ENCODE results near the gene SCAP. TPM values are rescaled to one million over a fixed set of nuclear protein-coding genes. Genes with fewer than 3 reads are reported as not detected.
"Not testable (repeated sequence)": the region's sequence is repeated elsewhere in the genome, so short reads cannot be mapped to it uniquely, and the experiment has no call there.

Gene SCAP
- polyA plus RNA-seq, 2 donors = 36.4 to 50.2 TPM

- 16% methylated on average over 36 of the region's 36 CpGs for WGBS, 2 donors
- Histone ChIP-seq H3K36me3 (ENCODE audit: control insufficient read depth in 2 of 2, insufficient read depth in 2 of 2, low read length in 1 of 2) (peaks cover 0 to 6% of the 10 kb centered on the region in 2 donors), H3K9me3 (ENCODE audit: control insufficient read depth in 2 of 2, insufficient read depth in 1 of 2, low read depth in 1 of 2, low read length in 1 of 2) (no peaks in the 10 kb centered on the region), H3K27me3 (ENCODE audit: control insufficient read depth in 1 of 2, insufficient read depth in 2 of 2, low read length in 2 of 2) (no peaks in the 10 kb centered on the region), H3K4me3 (ENCODE audit: low read depth in 1 of 2, low read length in 2 of 2) (peak overlapping the region; percentile 68 to 71), H3K4me1 (ENCODE audit: control insufficient read depth in 2 of 2, insufficient read depth in 2 of 2, low read length in 1 of 2) (no peaks in the 10 kb centered on the region), H3K27ac (ENCODE audit: low read depth in 2 of 2, low read length in 1 of 2) (peak overlapping the region; percentile 98 to 99)
These were observed 36.8 kb upstream of the SCAP start for GRCh38 chr3:47512416-47513124.

GRCh38 chr3:47505267-47505666 is 29.5 kb upstream of the SCAP start:
- 97 to 98% methylated on average over 6 of the region's 6 CpGs for WGBS, 2 donors
- H3K36me3 ChIP-seq (ENCODE audit: control insufficient read depth in 2 of 2, insufficient read depth in 2 of 2, low read length in 1 of 2) = peaks cover 5 to 24% of the 10 kb centered on the region in 2 donors
- H3K4me1 ChIP-seq (ENCODE audit: control insufficient read depth in 2 of 2, insufficient read depth in 2 of 2, low read length in 1 of 2); H3K9me3 ChIP-seq (ENCODE audit: control insufficient read depth in 2 of 2, insufficient read depth in 1 of 2, low read depth in 1 of 2, low read length in 1 of 2); H3K27me3 ChIP-seq (ENCODE audit: control insufficient read depth in 1 of 2, insufficient read depth in 2 of 2, low read length in 2 of 2); H3K27ac ChIP-seq (ENCODE audit: low read depth in 2 of 2, low read length in 1 of 2); H3K4me3 ChIP-seq (ENCODE audit: low read depth in 1 of 2, low read length in 2 of 2): not testable (repeated sequence)

GRCh38 chr3:47504113-47504512 is 28.4 kb upstream of the SCAP start:
- Histone ChIP-seq H3K27ac (ENCODE audit: low read depth in 2 of 2, low read length in 1 of 2) (no peak overlapping the region), H3K9me3 (ENCODE audit: control insufficient read depth in 2 of 2, insufficient read depth in 1 of 2, low read depth in 1 of 2, low read length in 1 of 2) (no peaks in the 10 kb centered on the region), H3K36me3 (ENCODE audit: control insufficient read depth in 2 of 2, insufficient read depth in 2 of 2, low read length in 1 of 2) (peaks cover 8 to 24% of the 10 kb centered on the region in 2 donors), H3K4me3 (ENCODE audit: low read depth in 1 of 2, low read length in 2 of 2) (no peak overlapping the region), H3K4me1 (ENCODE audit: control insufficient read depth in 2 of 2, insufficient read depth in 2 of 2, low read length in 1 of 2) (no peaks in the 10 kb centered on the region), H3K27me3 (ENCODE audit: control insufficient read depth in 1 of 2, insufficient read depth in 2 of 2, low read length in 2 of 2) (no peaks in the 10 kb centered on the region)
- WGBS, 2 donors = 87 to 88% methylated on average over 7 of the region's 7 CpGs

GRCh38 chr3:47503033-47503432 is 27.3 kb upstream of the SCAP start:
- Histone ChIP-seq H3K9me3 (ENCODE audit: control insufficient read depth in 2 of 2, insufficient read depth in 1 of 2, low read depth in 1 of 2, low read length in 1 of 2) (no peaks in the 10 kb centered on the region), H3K4me3 (ENCODE audit: low read depth in 1 of 2, low read length in 2 of 2) (no peak overlapping the region), H3K36me3 (ENCODE audit: control insufficient read depth in 2 of 2, insufficient read depth in 2 of 2, low read length in 1 of 2) (peaks cover 11 to 32% of the 10 kb centered on the region in 2 donors), H3K27ac (ENCODE audit: low read depth in 2 of 2, low read length in 1 of 2) (no peak overlapping the region), H3K4me1 (ENCODE audit: control insufficient read depth in 2 of 2, insufficient read depth in 2 of 2, low read length in 1 of 2) (no peaks in the 10 kb centered on the region), H3K27me3 (ENCODE audit: control insufficient read depth in 1 of 2, insufficient read depth in 2 of 2, low read length in 2 of 2) (no peaks in the 10 kb centered on the region)
- WGBS, 2 donors = 90 to 92% methylated on average over 2 of the region's 2 CpGs

GRCh38 chr3:47496892-47497291 is 21.2 kb upstream of the SCAP start:
- H3K27me3 ChIP-seq (ENCODE audit: control insufficient read depth in 1 of 2, insufficient read depth in 2 of 2, low read length in 2 of 2) = no peaks in the 10 kb centered on the region
- H3K27ac ChIP-seq (ENCODE audit: low read depth in 2 of 2, low read length in 1 of 2) = no peak overlapping the region
- H3K4me3 ChIP-seq (ENCODE audit: low read depth in 1 of 2, low read length in 2 of 2) = no peak overlapping the region
- H3K9me3 ChIP-seq (ENCODE audit: control insufficient read depth in 2 of 2, insufficient read depth in 1 of 2, low read depth in 1 of 2, low read length in 1 of 2) = no peaks in the 10 kb centered on the region
- H3K36me3 ChIP-seq (ENCODE audit: control insufficient read depth in 2 of 2, insufficient read depth in 2 of 2, low read length in 1 of 2) = peaks cover 19 to 41% of the 10 kb centered on the region in 2 donors
- no peaks in the 10 kb centered on the region for H3K4me1 ChIP-seq (ENCODE audit: control insufficient read depth in 2 of 2, insufficient read depth in 2 of 2, low read length in 1 of 2)

GRCh38 chr3:47495886-47496285 is 20.1 kb upstream of the SCAP start:
- Histone ChIP-seq H3K27ac (ENCODE audit: low read depth in 2 of 2, low read length in 1 of 2) (no peak overlapping the region), H3K36me3 (ENCODE audit: control insufficient read depth in 2 of 2, insufficient read depth in 2 of 2, low read length in 1 of 2) (peaks cover 19 to 37% of the 10 kb centered on the region in 2 donors)

GRCh38 chr3:47495111-47495510 is 19.4 kb upstream of the SCAP start:
- no peak overlapping the region for H3K4me3 ChIP-seq (ENCODE audit: low read depth in 1 of 2, low read length in 2 of 2)
- WGBS, 2 donors = 96 to 100% methylated on average over 4 of the region's 4 CpGs
- no peaks in the 10 kb centered on the region for H3K9me3 ChIP-seq (ENCODE audit: control insufficient read depth in 2 of 2, insufficient read depth in 1 of 2, low read depth in 1 of 2, low read length in 1 of 2)
- peaks cover 14 to 32% of the 10 kb centered on the region in 2 donors for H3K36me3 ChIP-seq (ENCODE audit: control insufficient read depth in 2 of 2, insufficient read depth in 2 of 2, low read length in 1 of 2)
- H3K27ac ChIP-seq (ENCODE audit: low read depth in 2 of 2, low read length in 1 of 2) = no peak overlapping the region
- H3K4me1 ChIP-seq (ENCODE audit: control insufficient read depth in 2 of 2, insufficient read depth in 2 of 2, low read length in 1 of 2) = no peaks in the 10 kb centered on the region
- H3K27me3 ChIP-seq (ENCODE audit: control insufficient read depth in 1 of 2, insufficient read depth in 2 of 2, low read length in 2 of 2) = no peaks in the 10 kb centered on the region

More at GRCh38 chr3:47495886-47496285, 20.1 kb upstream of the SCAP start:
- 95 to 96% methylated on average over 8 of the region's 8 CpGs for WGBS, 2 donors
- no peaks in the 10 kb centered on the region for H3K4me1 ChIP-seq (ENCODE audit: control insufficient read depth in 2 of 2, insufficient read depth in 2 of 2, low read length in 1 of 2)
- no peak overlapping the region for H3K4me3 ChIP-seq (ENCODE audit: low read depth in 1 of 2, low read length in 2 of 2)
- H3K27me3 ChIP-seq (ENCODE audit: control insufficient read depth in 1 of 2, insufficient read depth in 2 of 2, low read length in 2 of 2) = no peaks in the 10 kb centered on the region
- no peaks in the 10 kb centered on the region for H3K9me3 ChIP-seq (ENCODE audit: control insufficient read depth in 2 of 2, insufficient read depth in 1 of 2, low read depth in 1 of 2, low read length in 1 of 2)

- no peak overlapping the region for H3K27ac ChIP-seq (ENCODE audit: low read depth in 2 of 2, low read length in 1 of 2)
- H3K4me1 ChIP-seq (ENCODE audit: control insufficient read depth in 2 of 2, insufficient read depth in 2 of 2, low read length in 1 of 2) = no peaks in the 10 kb centered on the region
- H3K27me3 ChIP-seq (ENCODE audit: control insufficient read depth in 1 of 2, insufficient read depth in 2 of 2, low read length in 2 of 2) = no peaks in the 10 kb centered on the region
- WGBS, 2 donors = 89 to 94% methylated on average over 12 of the region's 12 CpGs
- H3K4me3 ChIP-seq (ENCODE audit: low read depth in 1 of 2, low read length in 2 of 2) = no peak overlapping the region
- peaks cover 7 to 13% of the 10 kb centered on the region in 2 donors for H3K36me3 ChIP-seq (ENCODE audit: control insufficient read depth in 2 of 2, insufficient read depth in 2 of 2, low read length in 1 of 2)
- H3K9me3 ChIP-seq (ENCODE audit: control insufficient read depth in 2 of 2, insufficient read depth in 1 of 2, low read depth in 1 of 2, low read length in 1 of 2) = no peaks in the 10 kb centered on the region
These were observed 16.0 kb upstream of the SCAP start for GRCh38 chr3:47491777-47492176.

GRCh38 chr3:47491186-47491585 is 15.4 kb upstream of the SCAP start:
- 88 to 93% methylated on average over 3 of the region's 3 CpGs for WGBS, 2 donors
- Histone ChIP-seq H3K27ac (ENCODE audit: low read depth in 2 of 2, low read length in 1 of 2) (no peak overlapping the region), H3K4me1 (ENCODE audit: control insufficient read depth in 2 of 2, insufficient read depth in 2 of 2, low read length in 1 of 2) (no peaks in the 10 kb centered on the region), H3K9me3 (ENCODE audit: control insufficient read depth in 2 of 2, insufficient read depth in 1 of 2, low read depth in 1 of 2, low read length in 1 of 2) (no peaks in the 10 kb centered on the region), H3K27me3 (ENCODE audit: control insufficient read depth in 1 of 2, insufficient read depth in 2 of 2, low read length in 2 of 2) (no peaks in the 10 kb centered on the region), H3K36me3 (ENCODE audit: control insufficient read depth in 2 of 2, insufficient read depth in 2 of 2, low read length in 1 of 2) (peaks cover 7 to 12% of the 10 kb centered on the region in 2 donors), H3K4me3 (ENCODE audit: low read depth in 1 of 2, low read length in 2 of 2) (no peak overlapping the region)

GRCh38 chr3:47487265-47487664 is 11.5 kb upstream of the SCAP start:
- Histone ChIP-seq H3K27ac (ENCODE audit: low read depth in 2 of 2, low read length in 1 of 2) (no peak overlapping the region), H3K36me3 (ENCODE audit: control insufficient read depth in 2 of 2, insufficient read depth in 2 of 2, low read length in 1 of 2) (no peaks in the 10 kb centered on the region), H3K4me1 (ENCODE audit: control insufficient read depth in 2 of 2, insufficient read depth in 2 of 2, low read length in 1 of 2) (no peaks in the 10 kb centered on the region), H3K9me3 (ENCODE audit: control insufficient read depth in 2 of 2, insufficient read depth in 1 of 2, low read depth in 1 of 2, low read length in 1 of 2) (no peaks in the 10 kb centered on the region), H3K27me3 (ENCODE audit: control insufficient read depth in 1 of 2, insufficient read depth in 2 of 2, low read length in 2 of 2) (no peaks in the 10 kb centered on the region), H3K4me3 (ENCODE audit: low read depth in 1 of 2, low read length in 2 of 2) (no peak overlapping the region)
- 97 to 100% methylated on average over 2 of the region's 2 CpGs for WGBS, 2 donors
